Measurements from ENCODE around the gene VDR.

The VDR gene

GRCh38 chr12:47927346-47927745 is 22.6 kb upstream of the VDR start:
- no peak for DNase-seq

GRCh38 chr12:47921907-47922306 is 17.1 kb upstream of the VDR start:
- DNase-seq: no peak

- no peak for DNase-seq
Observed at GRCh38 chr12:47920913-47921312, 16.1 kb upstream of the VDR start.

- no peak for DNase-seq
Observed at GRCh38 chr12:47913081-47913480, 8.3 kb upstream of the VDR start.

- no peak for DNase-seq
Observed at GRCh38 chr12:47912556-47912955, 7.8 kb upstream of the VDR start.

- no peak for DNase-seq
Observed at GRCh38 chr12:47910981-47911380, 6.2 kb upstream of the VDR start.

- no peak for DNase-seq
Observed at GRCh38 chr12:47910486-47910885, 5.7 kb upstream of the VDR start.

GRCh38 chr12:47909839-47910465 is 5.2 kb upstream of the VDR start:
- no peak for DNase-seq

- no peak for DNase-seq
Observed at GRCh38 chr12:47908738-47909137, 3.9 kb upstream of the VDR start.

- no peak for DNase-seq
Observed at GRCh38 chr12:47907851-47908454, 3.2 kb upstream of the VDR start.

GRCh38 chr12:47903927-47904712 is 674 bp downstream of the VDR start:
- DNase-seq: no peak

- DNase-seq: no peak
Observed at GRCh38 chr12:47903151-47903611, 1.6 kb downstream of the VDR start.

GRCh38 chr12:47902131-47902639 is 2.6 kb downstream of the VDR start:
- no peak for DNase-seq

- DNase-seq: no peak
Observed at GRCh38 chr12:47901718-47902093, 3.1 kb downstream of the VDR start.

- no peak for DNase-seq
Observed at GRCh38 chr12:47901063-47901717, 3.6 kb downstream of the VDR start.

GRCh38 chr12:47900131-47901062 is 4.4 kb downstream of the VDR start:
- DNase-seq: peak; percentile 47

- DNase-seq: no peak
Observed at GRCh38 chr12:47899466-47899865, 5.3 kb downstream of the VDR start.

GRCh38 chr12:47896633-47897032 is 8.2 kb downstream of the VDR start:
- DNase-seq: no peak

- DNase-seq: no peak
Observed at GRCh38 chr12:47896022-47896421, 8.8 kb downstream of the VDR start.

GRCh38 chr12:47894652-47895051 is 10.1 kb downstream of the VDR start:
- no peak for DNase-seq

GRCh38 chr12:47894068-47894467 is 10.7 kb downstream of the VDR start:
- no peak for DNase-seq

GRCh38 chr12:47892819-47893218 is 12.0 kb downstream of the VDR start:
- DNase-seq: no peak
